ENCODE results near the gene RNASET2. TPM values are rescaled to one million over a fixed set of nuclear protein-coding genes. Genes with fewer than 3 reads are reported as not detected.

RNASET2 gene
- total and polyA plus RNA-seq, 10 of the 15 experiments (the other 5 are each of a cell fraction or from before 2014, with no cell fraction given) = 5.5 to 225 (median 50.2) TPM

DNA sequence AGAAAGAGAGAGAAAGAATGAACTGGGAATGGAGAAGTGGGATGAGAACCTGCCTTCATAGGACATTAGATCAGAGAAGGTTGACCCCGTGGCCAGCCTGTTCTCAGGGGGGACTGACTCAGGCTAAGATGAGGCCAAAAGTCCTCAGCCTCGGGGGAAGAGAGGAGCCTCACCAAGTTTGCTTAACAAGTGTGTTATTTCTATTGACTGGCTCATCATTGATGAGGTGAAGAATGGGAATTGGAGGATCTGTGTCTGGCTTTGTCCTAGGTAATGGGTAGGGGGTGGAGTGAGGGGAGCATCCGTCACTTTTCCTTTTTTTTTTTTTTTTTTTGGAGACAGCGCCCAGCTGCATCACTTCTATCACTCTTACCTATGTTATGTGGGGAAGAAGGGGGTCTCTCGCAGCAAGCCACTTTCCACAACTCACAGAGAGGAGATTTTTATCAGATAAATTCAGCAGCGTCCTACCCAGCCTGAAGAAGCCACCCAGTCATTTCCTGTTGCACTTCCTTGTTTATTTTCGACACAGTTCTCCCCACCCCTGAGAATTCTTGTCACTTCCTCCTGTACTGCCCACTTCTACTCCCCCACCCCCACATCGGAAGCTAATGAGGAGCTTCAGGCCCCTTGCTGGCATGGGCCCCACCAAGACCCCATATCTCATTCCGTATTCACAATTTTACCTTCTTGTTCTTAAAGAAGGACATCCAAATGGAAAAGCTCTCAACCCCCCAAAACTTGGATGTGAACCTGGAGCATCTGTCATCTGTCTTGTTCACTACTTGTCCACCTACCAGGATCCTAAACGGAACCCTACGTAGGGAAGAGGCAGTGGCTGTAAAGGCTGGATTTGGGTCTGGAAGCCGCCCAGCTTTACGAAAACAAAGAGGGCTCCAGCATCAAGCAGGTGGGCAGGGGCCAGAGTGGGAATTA, 2.8 kb upstream of the RNASET2 start (continued):
- TF ChIP-seq, protein P1, sequence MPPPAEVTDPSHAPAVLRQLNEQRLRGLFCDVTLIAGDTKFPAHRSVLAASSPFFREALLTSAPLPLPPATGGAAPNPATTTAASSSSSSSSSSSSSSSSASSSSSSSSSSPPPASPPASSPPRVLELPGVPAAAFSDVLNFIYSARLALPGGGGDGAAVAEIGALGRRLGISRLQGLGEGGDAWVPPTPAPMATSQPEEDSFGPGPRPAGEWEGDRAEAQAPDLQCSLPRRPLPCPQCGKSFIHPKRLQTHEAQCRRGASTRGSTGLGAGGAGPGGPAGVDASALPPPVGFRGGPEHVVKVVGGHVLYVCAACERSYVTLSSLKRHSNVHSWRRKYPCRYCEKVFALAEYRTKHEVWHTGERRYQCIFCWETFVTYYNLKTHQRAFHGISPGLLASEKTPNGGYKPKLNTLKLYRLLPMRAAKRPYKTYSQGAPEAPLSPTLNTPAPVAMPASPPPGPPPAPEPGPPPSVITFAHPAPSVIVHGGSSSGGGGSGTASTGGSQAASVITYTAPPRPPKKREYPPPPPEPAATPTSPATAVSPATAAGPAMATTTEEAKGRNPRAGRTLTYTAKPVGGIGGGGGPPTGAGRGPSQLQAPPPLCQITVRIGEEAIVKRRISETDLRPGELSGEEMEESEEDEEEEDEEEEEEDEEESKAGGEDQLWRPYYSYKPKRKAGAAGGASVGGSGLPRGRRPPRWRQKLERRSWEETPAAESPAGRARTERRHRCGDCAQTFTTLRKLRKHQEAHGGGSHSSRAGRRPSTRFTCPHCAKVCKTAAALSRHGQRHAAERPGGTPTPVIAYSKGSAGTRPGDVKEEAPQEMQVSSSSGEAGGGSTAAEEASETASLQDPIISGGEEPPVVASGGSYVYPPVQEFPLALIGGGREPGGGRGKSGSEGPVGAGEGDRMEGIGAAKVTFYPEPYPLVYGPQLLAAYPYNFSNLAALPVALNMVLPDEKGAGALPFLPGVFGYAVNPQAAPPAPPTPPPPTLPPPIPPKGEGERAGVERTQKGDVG (CRISPR knock-in tag; IDR thresholded peaks at IDR 0.05) = no peak
- TF ChIP-seq MTA3 (IDR thresholded peaks at IDR 0.05; ENCODE audit: borderline replicate concordance, low read length) (peak; percentile 9; the same call in 1 of the 2 replicates), YBX1 (IDR thresholded peaks at IDR 0.05) (no peak), SMAD1 (IDR thresholded peaks at IDR 0.05; ENCODE audit: low read depth, partially characterized antibody) (no peak), RAD21 (IDR thresholded peaks at IDR 0.05; ENCODE audit: insufficient read depth, low read depth, low read length) (no peak), NFXL1 (IDR thresholded peaks at IDR 0.05; ENCODE audit: borderline replicate concordance) (no peak), YY1 (IDR thresholded peaks at IDR 0.05; ENCODE audit: low read depth, low read length) (no peak), CREM (IDR thresholded peaks at IDR 0.05; ENCODE audit: low read depth) (peak; percentile 61), LARP7 (IDR thresholded peaks at IDR 0.05) (no peak), ZNF274 (IDR thresholded peaks at IDR 0.05; ENCODE audit: insufficient read depth, insufficient read length) (no peak)

Data from GM12878 (cell line).